H9 (cell line): ENCODE measurements around the gene ID4. TPM values are rescaled to one million over a fixed set of nuclear protein-coding genes. Genes with fewer than 3 reads are reported as not detected.

Source experiments
- DNase-seq: peaks from one replicate; pipeline ENCODE4 v3.0.0-alpha.2; 2017
- H2AFZ ChIP-seq: one replicate; pipeline ENCODE4 v1.6.1; 2013; ENCODE audit warnings: mild to moderate bottlenecking, low read length, control low read depth, moderate library complexity
- H2AK5ac ChIP-seq: 2 replicates; pipeline ENCODE4 v1.6.1; 2013; ENCODE audit warnings: low read length, control low read depth, mixed read lengths; ENCODE audit not compliant: insufficient read length
- H2BK120ac ChIP-seq: one replicate; pipeline ENCODE4 v1.6.1; 2013; ENCODE audit warnings: low read depth, mild to moderate bottlenecking, low read length, control low read depth, inconsistent platforms; ENCODE audit not compliant: poor library complexity, severe bottlenecking
- H2BK12ac ChIP-seq: 2 replicates; pipeline ENCODE4 v1.6.1; 2013; ENCODE audit warnings: low read length, control low read depth, mixed read lengths, low read depth; ENCODE audit not compliant: insufficient read length
- H2BK15ac ChIP-seq: 2 replicates; pipeline ENCODE4 v1.6.1; 2013; ENCODE audit warnings: low read depth, low read length, control low read depth
- H2BK20ac ChIP-seq: one replicate; pipeline ENCODE4 v1.6.1; 2013; ENCODE audit warnings: low read depth, mild to moderate bottlenecking, low read length, control low read depth, inconsistent platforms; ENCODE audit not compliant: poor library complexity, severe bottlenecking
- H2BK5ac ChIP-seq: 2 replicates; pipeline ENCODE4 v1.6.1; 2013; ENCODE audit warnings: low read length, control low read depth, mixed read lengths; ENCODE audit not compliant: insufficient read length
- H3K14ac ChIP-seq: 2 replicates; pipeline ENCODE4 v1.6.1; 2013; ENCODE audit warnings: low read length, control low read depth; ENCODE audit not compliant: insufficient read depth
- H3K18ac ChIP-seq: 2 replicates; pipeline ENCODE4 v1.6.1; 2013; ENCODE audit warnings: low read depth, mild to moderate bottlenecking, mixed read lengths, low read length, control low read depth; ENCODE audit not compliant: insufficient read length
- H3K23ac ChIP-seq: 2 replicates; pipeline ENCODE4 v1.6.1; 2013; ENCODE audit warnings: low read length, control low read depth, mixed read lengths, low read depth; ENCODE audit not compliant: insufficient read length
- H3K23me2 ChIP-seq: 2 replicates; pipeline ENCODE4 v1.6.1; 2013; ENCODE audit warnings: low read depth, mild to moderate bottlenecking, mixed read lengths, low read length, control low read depth; ENCODE audit not compliant: insufficient read length, poor library complexity, severe bottlenecking
- H3K27ac ChIP-seq: 2 replicates; pipeline ENCODE4 v1.5.1; 2013; ENCODE audit warnings: low read length, control low read depth, mixed read lengths, low read depth; ENCODE audit not compliant: insufficient read length
- H3K27me3 ChIP-seq: 2 replicates; pipeline ENCODE4 v1.6.1; 2013; ENCODE audit warnings: low read length, control low read depth, inconsistent platforms; ENCODE audit not compliant: insufficient read depth
- H3K4ac ChIP-seq: 2 replicates; pipeline ENCODE4 v1.6.1; 2013; ENCODE audit warnings: low read depth, mild to moderate bottlenecking, control low read depth, inconsistent platforms, low read length, moderate library complexity
- H3K4me1 ChIP-seq: 2 replicates; pipeline ENCODE4 v1.6.1; 2013; ENCODE audit warnings: low read length, control low read depth, inconsistent platforms; ENCODE audit not compliant: insufficient read depth
- H3K4me2 ChIP-seq: 2 replicates; pipeline ENCODE4 v1.6.1; 2013; ENCODE audit warnings: low read length, control low read depth, mixed read lengths; ENCODE audit not compliant: insufficient read length, insufficient read depth
- H3K56ac ChIP-seq: 2 replicates; pipeline ENCODE4 v1.6.1; 2013; ENCODE audit warnings: low read depth, mild to moderate bottlenecking, mixed read lengths, low read length, control low read depth; ENCODE audit not compliant: insufficient read length
- H3K79me1 ChIP-seq: 2 replicates; pipeline ENCODE4 v1.6.1; 2013; ENCODE audit warnings: low read depth, mild to moderate bottlenecking, moderate library complexity, low read length, control low read depth, inconsistent platforms; ENCODE audit not compliant: insufficient read depth, poor library complexity, severe bottlenecking
- H3K79me2 ChIP-seq: 2 replicates; pipeline ENCODE4 v1.6.1; 2013; ENCODE audit warnings: low read length, control low read depth, inconsistent platforms; ENCODE audit not compliant: insufficient read depth
- H3K9ac ChIP-seq: 2 replicates; pipeline ENCODE4 v1.6.1; 2013; ENCODE audit warnings: low read length, control low read depth, mixed read lengths; ENCODE audit not compliant: insufficient read length; ENCODE audit errors: extremely low read depth
- H3K9me3 ChIP-seq: one replicate; pipeline ENCODE4 v1.6.1; 2013; ENCODE audit warnings: low read depth, low read length, inconsistent platforms; ENCODE audit not compliant: control insufficient read depth
- H3T11ph ChIP-seq: one replicate; pipeline ENCODE4 v1.6.1; 2013; ENCODE audit warnings: mild to moderate bottlenecking, low read length, control low read depth, inconsistent platforms
- H4K20me1 ChIP-seq: one replicate; pipeline ENCODE4 v1.6.1; 2013; ENCODE audit not compliant: control insufficient read depth, insufficient read length, insufficient read depth
- H4K5ac ChIP-seq: 2 replicates; pipeline ENCODE4 v1.6.1; 2013; ENCODE audit warnings: low read depth, mild to moderate bottlenecking, mixed read lengths, low read length, control low read depth; ENCODE audit not compliant: insufficient read length
- H4K8ac ChIP-seq: replicated peaks from 2 replicates; pipeline ENCODE4 v1.6.1; 2013; ENCODE audit warnings: low read length, control low read depth, mixed read lengths, low read depth; ENCODE audit not compliant: insufficient read length
- H4K91ac ChIP-seq: 2 replicates; pipeline ENCODE4 v1.6.1; 2013; ENCODE audit warnings: low read depth, mild to moderate bottlenecking, moderate library complexity, mixed read lengths, low read length, control low read depth; ENCODE audit not compliant: insufficient read length
- H3K27ac Mint-ChIP-seq, 3 experiments: 2 replicates in 2 of 3; 3 replicates in 1 of 3; pipeline ENCODE4 v1.8.0; 2020 to 2021; ENCODE audit warnings: mixed read lengths in 3 of 3, mild to moderate bottlenecking in 1 of 3, moderate library complexity in 1 of 3
- H3K27me3 Mint-ChIP-seq: 2 replicates; pipeline ENCODE4 v1.8.0; 2021; ENCODE audit warnings: low read depth, mild to moderate bottlenecking, moderate library complexity, mixed read lengths
- H3K36me3 Mint-ChIP-seq, 3 experiments: 2 replicates in 2 of 3; 3 replicates in 1 of 3; pipeline ENCODE4 v1.8.0; 2020 to 2021; ENCODE audit warnings: low read depth in 3 of 3, mixed read lengths in 3 of 3; ENCODE audit not compliant: insufficient read depth in 1 of 3
- H3K4me1 Mint-ChIP-seq, 2 experiments: 2 replicates each; pipeline ENCODE4 v1.8.0; 2020; ENCODE audit warnings: mixed read lengths in 2 of 2
- H3K4me3 Mint-ChIP-seq, 2 experiments: 2 replicates in 1 of 2; 3 replicates in 1 of 2; pipeline ENCODE4 v1.8.0; 2020 to 2021; ENCODE audit warnings: mild to moderate bottlenecking in 2 of 2, mixed read lengths in 2 of 2, moderate library complexity in 1 of 2
- H3K9me3 Mint-ChIP-seq, 2 experiments: 2 replicates in 1 of 2; 3 replicates in 1 of 2; pipeline ENCODE4 v1.8.0; 2020; ENCODE audit warnings: mild to moderate bottlenecking in 2 of 2, mixed read lengths in 2 of 2, moderate library complexity in 1 of 2
- WGBS: extraction: QIAGEN DNeasy Blood & Tissue Kit; methylation state at CpG from one replicate; pipeline ENCODE4 v1.1.7; 2013; ENCODE audit warnings: missing lambda C conversion rate, low lambda C conversion rate, mixed read lengths; ENCODE audit not compliant: insufficient read length; ENCODE audit errors: extremely low coverage; 5-methylcytosine and 5-hydroxymethylcytosine counted together
- total RNA-seq: library from RNA; stranded (reverse); gene quantifications from 2 replicates; pipeline ENCODE4 v1.2.1, GENCODE V29; 2021
- TF ChIP-seq, protein P1 (sequence below): fragments of 200-600 bp; sonication (generic); conservative IDR thresholded peaks from 3 replicates; pipeline ENCODE4 v1.8.0; 2021; ENCODE audit warnings: antibody characterized with exemption, mild to moderate bottlenecking

ID4 gene
- total RNA-seq, 1 experiment from 2014 or later: 14.0 TPM

DNA sequence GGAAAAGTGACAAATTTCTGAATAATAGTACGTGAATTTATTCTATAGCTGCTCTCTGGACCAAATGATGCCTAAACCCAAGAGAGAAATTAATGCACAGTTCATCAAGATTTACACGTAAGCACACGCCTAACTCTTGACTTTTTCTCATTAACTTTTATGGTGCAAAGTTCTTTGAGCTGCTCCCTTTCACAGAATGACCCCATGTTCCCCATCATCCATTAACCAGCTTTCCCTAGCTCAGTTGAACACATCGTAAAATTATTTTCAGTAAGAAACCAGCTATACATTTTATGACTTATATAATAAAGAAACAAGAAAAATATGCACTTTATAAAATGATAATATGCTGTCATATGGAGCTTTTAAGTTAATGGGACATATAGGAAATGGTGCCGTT is 54.3 kb downstream of the ID4 start:
- Histone ChIP-seq H3K14ac (no peak overlapping the region), H2AFZ (no peak overlapping the region), H3K79me1 (no peaks in the 10 kb centered on the region), H3K79me2 (no peaks in the 10 kb centered on the region), H3K27ac (no peak overlapping the region), H3K4me1 (no peaks in the 10 kb centered on the region), H3T11ph (no peak overlapping the region), H3K9me3 (no peaks in the 10 kb centered on the region), H2AK5ac (no peak overlapping the region), H2BK15ac (no peak overlapping the region), H2BK20ac (no peak overlapping the region), H2BK12ac (no peak overlapping the region), H4K5ac (no peak overlapping the region), H3K9ac (no peak overlapping the region), H3K56ac (no peak overlapping the region), H4K20me1 (no peaks in the 10 kb centered on the region), H3K18ac (no peak overlapping the region), H3K4me2 (no peak overlapping the region), H2BK120ac (no peak overlapping the region), H3K23ac (no peak overlapping the region), H2BK5ac (no peak overlapping the region), H3K23me2 (no peaks in the 10 kb centered on the region), H3K4ac (no peak overlapping the region), H4K8ac (no peak overlapping the region), H3K27me3 (no peaks in the 10 kb centered on the region), H4K91ac (no peak overlapping the region)
- TF ChIP-seq, protein P1, sequence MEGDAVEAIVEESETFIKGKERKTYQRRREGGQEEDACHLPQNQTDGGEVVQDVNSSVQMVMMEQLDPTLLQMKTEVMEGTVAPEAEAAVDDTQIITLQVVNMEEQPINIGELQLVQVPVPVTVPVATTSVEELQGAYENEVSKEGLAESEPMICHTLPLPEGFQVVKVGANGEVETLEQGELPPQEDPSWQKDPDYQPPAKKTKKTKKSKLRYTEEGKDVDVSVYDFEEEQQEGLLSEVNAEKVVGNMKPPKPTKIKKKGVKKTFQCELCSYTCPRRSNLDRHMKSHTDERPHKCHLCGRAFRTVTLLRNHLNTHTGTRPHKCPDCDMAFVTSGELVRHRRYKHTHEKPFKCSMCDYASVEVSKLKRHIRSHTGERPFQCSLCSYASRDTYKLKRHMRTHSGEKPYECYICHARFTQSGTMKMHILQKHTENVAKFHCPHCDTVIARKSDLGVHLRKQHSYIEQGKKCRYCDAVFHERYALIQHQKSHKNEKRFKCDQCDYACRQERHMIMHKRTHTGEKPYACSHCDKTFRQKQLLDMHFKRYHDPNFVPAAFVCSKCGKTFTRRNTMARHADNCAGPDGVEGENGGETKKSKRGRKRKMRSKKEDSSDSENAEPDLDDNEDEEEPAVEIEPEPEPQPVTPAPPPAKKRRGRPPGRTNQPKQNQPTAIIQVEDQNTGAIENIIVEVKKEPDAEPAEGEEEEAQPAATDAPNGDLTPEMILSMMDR: no peak
- no peaks in the 10 kb centered on the region; a peak in 2 of 7 replicates for H3K36me3 Mint-ChIP-seq
- H3K4me1 Mint-ChIP-seq: peaks cover 2% of the 10 kb centered on the region in 2 experiments; a peak in 3 of 4 replicates
- DNase-seq: no peak
- no CpG with 5 or more reads among the region's 5 CpGs for WGBS
- no peak overlapping the region for H3K4me3 Mint-ChIP-seq
- no peaks in the 10 kb centered on the region for H3K27me3 Mint-ChIP-seq
- H3K27ac Mint-ChIP-seq: no peak overlapping the region
- peaks cover 0 to 2% of the 10 kb centered on the region in 2 experiments; a peak in 1 of 5 replicates for H3K9me3 Mint-ChIP-seq
